ENCODE data around the gene COL8A1.

Gene COL8A1

GRCh38 chr3:99777210-99777549 lies 138.8 kb downstream of the COL8A1 start:
- DNase-seq (ENCODE audit: extremely low spot score, insufficient read length, low read depth), result no peak
- FAIRE-seq, result no peak

- DNase-seq (ENCODE audit: extremely low spot score, insufficient read length, low read depth), result no peak
- no peak for FAIRE-seq
Measured at GRCh38 chr3:99777708-99778107, 139.3 kb downstream of the COL8A1 start.

DNA sequence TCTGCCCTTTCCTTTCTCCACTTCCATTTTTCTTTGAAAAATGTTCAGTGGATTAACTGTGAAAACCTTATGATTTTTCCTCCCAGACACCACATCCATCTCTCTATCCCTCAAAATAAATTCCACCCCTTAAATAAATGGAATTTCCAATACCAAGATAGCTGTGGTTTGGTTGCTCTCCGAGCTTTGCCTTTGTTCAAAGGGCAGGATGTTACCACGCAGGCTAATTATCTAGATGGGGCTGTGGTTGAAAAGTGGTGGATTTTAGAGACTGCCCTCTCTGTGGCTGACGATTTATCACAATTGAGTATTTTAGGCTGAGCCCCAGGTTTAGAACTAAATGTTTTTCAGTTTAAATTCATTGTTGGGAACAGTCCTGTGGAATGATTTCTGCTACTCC lies 142.4 kb downstream of the COL8A1 start:
- DNase-seq (ENCODE audit: extremely low spot score, insufficient read length, low read depth) (no peak), FAIRE-seq (no peak)

DNA sequence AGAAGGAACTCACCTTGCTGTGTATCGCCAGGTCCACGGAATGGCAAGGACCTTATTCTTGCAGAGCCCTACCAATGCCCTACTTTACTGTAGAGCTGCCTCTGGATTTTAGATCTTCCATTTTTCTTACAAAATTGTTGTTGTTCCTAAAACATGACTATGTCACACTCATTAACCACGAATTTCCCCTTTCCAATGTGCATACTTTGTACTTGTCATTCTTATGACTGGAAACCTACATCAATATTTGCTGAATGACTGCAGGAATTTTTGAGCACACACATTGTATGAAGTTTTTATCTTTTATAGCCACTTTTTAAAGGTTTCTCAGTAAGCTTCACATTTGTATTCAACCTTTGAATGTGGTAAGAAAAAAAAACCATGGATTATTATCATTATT lies 143.4 kb downstream of the COL8A1 start:
- FAIRE-seq, result no peak

GRCh38 chr3:99783011-99783573 lies 144.7 kb downstream of the COL8A1 start:
- no peak for FAIRE-seq
- no peak for DNase-seq (ENCODE audit: extremely low spot score, insufficient read length, low read depth)

More for the DNA sequence above, 143.4 kb downstream of the COL8A1 start:
- no peak for DNase-seq (ENCODE audit: extremely low spot score, insufficient read length, low read depth)

DNA sequence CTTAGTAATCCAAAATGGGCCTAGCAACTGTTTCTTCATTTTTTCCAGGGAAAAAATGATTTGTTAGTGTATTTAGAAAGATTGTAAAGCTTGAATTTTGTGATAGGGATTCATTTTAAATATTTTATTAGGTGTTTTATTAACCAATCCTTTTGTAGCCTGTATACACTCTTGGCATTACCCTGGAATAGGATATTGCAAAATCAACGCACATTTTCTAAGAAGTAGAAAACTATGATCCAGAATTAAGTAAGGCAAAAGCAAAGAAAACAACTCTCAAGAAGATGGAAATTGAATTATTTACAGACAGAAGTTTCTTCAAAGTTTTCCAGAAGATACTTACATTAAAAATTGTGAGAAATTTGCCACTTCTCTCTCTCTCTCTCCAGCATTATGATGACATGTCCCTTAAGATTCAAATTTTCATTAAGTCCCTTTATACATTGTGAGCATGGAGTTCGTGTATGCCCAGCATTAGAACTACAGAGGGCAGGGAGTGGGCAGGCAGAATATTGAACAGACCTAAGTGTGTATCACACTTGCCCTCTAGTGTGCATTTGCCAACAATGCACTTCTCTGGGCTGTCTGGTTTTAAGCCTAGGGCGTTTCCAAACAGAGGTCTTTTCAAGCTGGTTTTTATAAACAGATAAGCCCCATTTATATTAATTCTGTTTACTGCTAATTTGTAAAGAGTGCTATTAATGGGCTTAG lies 150.8 kb downstream of the COL8A1 start:
- peak; percentile 85 for FAIRE-seq

GRCh38 chr3:99794485-99794884 lies 156.1 kb downstream of the COL8A1 start:
- no peak for DNase-seq (ENCODE audit: extremely low spot score, insufficient read length, low read depth)
- no peak for FAIRE-seq

More for the DNA sequence above, 150.8 kb downstream of the COL8A1 start:
- no peak for DNase-seq (ENCODE audit: extremely low spot score, insufficient read length, low read depth)

- DNase-seq (ENCODE audit: extremely low spot score, insufficient read length, low read depth) (no peak), FAIRE-seq (no peak)
Measured at GRCh38 chr3:99795573-99795972, 157.2 kb downstream of the COL8A1 start.

DNA sequence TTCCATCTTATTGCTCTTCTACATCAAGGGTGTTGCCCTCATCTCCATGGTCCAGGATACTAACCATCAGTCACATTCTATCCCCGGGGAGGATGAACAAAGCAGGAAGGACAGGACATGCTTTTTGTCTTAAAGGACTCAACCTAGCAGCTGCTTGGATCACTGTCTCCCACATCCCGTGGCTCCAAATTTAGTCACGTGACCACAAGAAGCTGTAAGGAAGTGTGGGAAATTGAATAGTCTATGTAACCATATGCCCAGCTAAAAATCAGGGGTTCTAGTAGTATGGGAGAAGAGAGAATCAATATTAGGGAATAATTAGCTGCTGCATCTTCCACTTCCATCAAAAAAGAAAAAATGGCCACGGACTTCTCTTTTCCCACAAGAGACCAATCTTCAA lies 161.0 kb downstream of the COL8A1 start:
- FAIRE-seq (no peak), DNase-seq (ENCODE audit: extremely low spot score, insufficient read length, low read depth) (no peak)

GRCh38 chr3:99803297-99803696 lies 164.9 kb downstream of the COL8A1 start:
- FAIRE-seq (no peak), DNase-seq (ENCODE audit: extremely low spot score, insufficient read length, low read depth) (no peak)

DNA sequence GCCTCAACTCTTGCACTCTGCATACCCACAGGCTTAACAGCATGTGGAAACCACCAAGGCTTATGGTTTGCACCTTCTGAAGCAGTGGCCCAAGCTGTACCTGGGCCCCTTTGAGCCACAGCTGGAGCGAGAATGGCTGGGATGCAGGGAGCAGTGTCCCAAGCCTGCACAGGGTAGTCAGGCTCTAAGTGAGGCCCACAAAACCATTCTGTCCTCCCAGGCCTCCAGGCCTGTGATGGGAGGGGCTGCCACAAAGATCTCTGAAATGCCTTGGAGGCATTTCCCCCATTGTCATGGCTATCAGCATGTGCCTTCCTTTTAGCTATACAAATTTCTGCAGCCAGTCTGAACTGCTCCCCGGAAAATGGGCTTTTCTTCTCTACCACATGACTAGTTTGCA lies 166.8 kb downstream of the COL8A1 start:
- FAIRE-seq, result no peak
- DNase-seq (ENCODE audit: extremely low spot score, insufficient read length, low read depth), result no peak

DNA sequence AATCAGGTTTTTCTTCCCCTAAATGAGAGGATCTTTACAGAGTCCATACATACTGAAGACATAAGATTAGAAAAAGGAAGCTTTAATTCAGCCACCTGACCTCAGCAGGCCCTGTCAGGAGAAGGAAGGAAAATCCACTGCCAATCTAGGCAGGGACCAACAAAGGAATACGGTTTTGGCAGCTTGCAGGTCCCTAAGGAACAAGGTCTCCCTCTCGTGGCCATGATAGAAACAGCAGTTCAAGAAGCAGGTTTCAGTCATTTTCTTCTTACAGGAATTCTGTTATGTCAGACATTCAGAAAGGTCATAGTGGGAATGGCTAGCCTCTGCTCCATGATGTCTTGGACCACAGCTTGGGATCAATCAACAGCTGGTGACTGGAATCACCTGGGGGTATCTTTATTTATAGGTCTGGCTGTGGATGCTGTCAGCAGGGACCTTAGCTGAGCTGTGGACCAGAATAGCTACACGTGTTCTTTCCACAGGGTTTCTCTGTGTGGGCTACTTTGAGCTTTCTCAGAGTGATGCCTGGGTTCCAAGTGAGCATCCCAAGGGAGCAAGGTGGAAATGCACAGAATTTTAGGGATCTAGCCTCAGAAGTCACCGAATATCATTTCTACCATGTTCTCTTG lies 169.9 kb downstream of the COL8A1 start:
- DNase-seq (ENCODE audit: extremely low spot score, insufficient read length, low read depth) (peak; percentile 11), FAIRE-seq (peak; percentile 73)

- no peak for DNase-seq (ENCODE audit: extremely low spot score, insufficient read length, low read depth)
- no peak for FAIRE-seq
Measured at GRCh38 chr3:99809565-99809964, 171.2 kb downstream of the COL8A1 start.

DNA sequence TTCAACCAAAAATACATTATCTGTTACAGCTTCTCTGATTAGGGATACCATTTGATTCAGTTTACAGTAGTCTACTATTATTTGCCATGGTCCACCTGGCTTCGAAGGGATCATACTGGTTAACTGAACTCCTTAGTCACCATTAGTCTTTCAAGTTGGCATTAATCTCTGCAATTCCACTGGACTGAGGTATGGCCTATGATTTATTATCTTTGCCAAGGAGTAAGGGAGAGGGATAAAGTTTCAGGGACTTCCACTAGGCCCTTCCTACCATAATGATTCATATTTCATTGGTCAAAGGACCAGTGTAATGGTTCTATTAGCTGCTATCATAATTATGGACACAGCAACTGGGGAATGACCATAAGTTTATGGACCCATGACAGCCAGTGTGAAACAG lies 172.0 kb downstream of the COL8A1 start:
- FAIRE-seq (no peak), DNase-seq (ENCODE audit: extremely low spot score, insufficient read length, low read depth) (no peak)

GRCh38 chr3:99817047-99817436 lies 178.6 kb downstream of the COL8A1 start:
- no peak for DNase-seq (ENCODE audit: extremely low spot score, insufficient read length, low read depth)
- no peak for FAIRE-seq

DNA sequence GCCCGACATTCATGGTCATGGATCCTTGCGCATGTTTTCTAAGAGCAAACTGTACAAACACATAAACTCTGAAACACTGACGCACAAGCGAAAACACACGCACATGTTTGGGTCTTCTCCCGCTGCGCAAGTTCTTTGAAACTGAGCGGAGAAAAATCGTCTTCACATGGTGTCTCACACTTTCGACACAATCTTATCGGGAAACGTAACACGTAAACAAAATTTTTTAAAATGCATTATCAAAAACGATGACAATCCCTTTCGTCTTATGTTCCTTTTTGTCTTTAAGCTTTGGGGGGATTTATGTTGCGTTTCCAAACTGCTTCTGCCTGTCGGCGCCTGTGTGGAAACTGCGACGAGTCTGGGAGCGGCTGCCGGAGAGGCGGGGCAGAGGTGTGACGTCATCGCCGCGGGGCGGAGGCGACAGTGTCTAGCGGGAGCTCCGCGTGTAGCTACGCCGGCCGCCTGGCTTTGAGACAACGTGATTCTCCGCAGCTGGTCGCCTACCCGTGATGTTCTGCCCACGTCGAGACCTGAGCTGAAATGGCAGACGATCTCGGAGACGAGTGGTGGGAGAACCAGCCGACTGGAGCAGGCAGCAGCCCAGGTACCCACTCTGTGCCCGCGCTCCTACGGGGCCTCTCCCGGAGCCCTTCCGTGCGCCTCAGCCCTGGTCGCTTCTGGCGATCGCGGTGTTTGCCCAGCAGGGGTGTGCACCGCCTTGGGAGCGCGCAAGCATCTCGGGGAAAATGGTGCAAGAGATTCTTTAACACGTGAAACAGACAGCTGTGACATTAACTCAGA lies 179.2 kb downstream of the COL8A1 start, which contains the start of gene CMSS1:
CMSS1 (plus strand) TSS at position 426 of the 804 bp plus-strand sequence.
- FAIRE-seq, result peak; percentile 86
- DNase-seq (ENCODE audit: extremely low spot score, insufficient read length, low read depth), result peak; percentile 87

DNA sequence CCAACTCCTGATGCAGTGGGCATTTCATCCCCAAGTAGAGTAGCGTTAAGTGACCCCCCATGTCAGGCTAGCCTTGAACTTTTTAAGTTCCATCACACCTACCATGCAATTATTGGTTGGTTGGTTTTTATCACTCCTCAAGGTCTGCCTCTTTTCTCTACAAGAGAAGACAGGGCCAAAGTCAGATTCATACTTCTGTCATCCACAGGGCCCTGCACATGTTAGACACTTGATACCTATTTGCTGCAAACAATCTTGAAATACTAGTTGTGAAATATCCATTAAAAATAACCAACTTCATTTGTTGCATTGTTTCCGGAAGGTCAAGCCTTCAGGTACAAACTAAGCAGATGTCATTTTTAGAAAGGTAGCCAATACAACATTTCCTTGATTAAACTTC lies 180.4 kb downstream of the COL8A1 start:
- no peak for FAIRE-seq

GRCh38 chr3:99823723-99824711 lies 185.6 kb downstream of the COL8A1 start:
- DNase-seq (ENCODE audit: extremely low spot score, insufficient read length, low read depth) (no peak), FAIRE-seq (no peak)

More for the DNA sequence above, 180.4 kb downstream of the COL8A1 start:
- no peak for DNase-seq (ENCODE audit: extremely low spot score, insufficient read length, low read depth)

DNA sequence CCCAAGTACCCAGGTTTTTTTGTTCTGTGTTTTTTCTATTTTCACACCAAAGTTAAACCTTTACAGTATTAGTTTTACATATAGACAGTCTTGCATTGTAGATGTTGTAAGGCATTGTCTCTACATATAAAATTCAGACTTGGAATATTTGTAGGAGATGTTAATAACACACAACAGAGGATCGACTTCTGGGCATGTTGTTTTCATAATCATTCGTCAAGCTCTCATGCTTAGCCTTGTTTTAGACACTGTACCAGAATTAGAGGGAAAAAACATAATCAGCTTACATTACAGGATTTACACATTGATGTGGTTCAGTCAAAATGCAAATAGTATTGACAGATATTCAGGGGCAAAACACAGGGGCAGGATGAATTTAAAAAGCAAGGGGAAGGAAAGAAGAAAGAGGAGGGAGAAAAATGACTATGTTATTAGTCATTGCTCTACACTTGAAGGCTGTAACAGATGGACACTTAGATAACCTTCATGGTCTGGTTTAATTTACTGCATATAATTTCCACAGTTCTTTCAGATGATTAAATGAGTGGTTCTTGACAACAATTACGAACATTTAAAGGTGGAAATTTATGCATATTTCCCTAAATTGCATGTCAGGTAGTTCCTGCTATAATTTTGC lies 186.7 kb downstream of the COL8A1 start:
- DNase-seq (ENCODE audit: extremely low spot score, insufficient read length, low read depth) (no peak), FAIRE-seq (no peak)

All from GM18507 (cell line).